Prostate gland (tissue), 2 donors: ENCODE results near the gene SAMD8.

Experiments used
- CTCF ChIP-seq, 4 experiments: fragments of 200-600 bp in 2 of 4; fragments of 450-650 bp in 2 of 4; sonication (generic) in 2 of 4; IDR thresholded peaks; 1 replicate in 3 of 4; 2 replicates in 1 of 4; pipeline ENCODE4 v1.5.1; 2016 to 2019; ENCODE audit warnings: antibody characterized with exemption in 4 of 4, mild to moderate bottlenecking in 2 of 4, moderate library complexity in 2 of 4
- POLR2A ChIP-seq: fragments of 450-650 bp; IDR thresholded peaks from one replicate; pipeline ENCODE4 v1.6.1; 2016; ENCODE audit warnings: antibody characterized with exemption, mild to moderate bottlenecking

DNA sequence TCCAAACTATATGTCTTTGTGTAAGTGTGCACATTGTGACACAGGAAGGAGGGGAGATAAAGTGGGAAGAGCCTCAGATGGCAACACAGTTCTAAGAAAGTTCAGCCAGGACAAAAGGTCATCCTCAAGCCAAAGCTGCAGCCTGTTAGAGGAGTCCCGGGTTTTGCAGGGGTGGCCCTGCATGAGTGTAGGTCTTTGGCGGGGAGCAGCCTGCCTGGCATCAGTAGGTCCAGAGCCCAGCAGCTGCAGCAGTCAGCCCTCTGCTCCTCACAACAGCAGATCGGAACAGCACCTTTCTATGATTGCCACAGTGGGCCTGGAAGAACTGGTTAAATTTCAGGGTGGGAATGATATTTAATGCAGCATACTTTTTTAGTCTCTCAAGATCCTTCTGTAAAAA is 85.6 kb downstream of the SAMD8 start:
- no peak for TF ChIP-seq CTCF (IDR thresholded peaks at IDR 0.05)
- no peak for TF ChIP-seq POLR2A
